Stimulated activated CD8-positive, alpha-beta memory T cell treated with anti-CD3 and anti-CD28 coated beads, Interleukin-4, amount 100 ng/mL, for 1 hour (primary cell): Measurements from ENCODE around the gene MBD4.
"Not testable (repeated sequence)": the region's sequence is repeated elsewhere in the genome, so short reads cannot be mapped to it uniquely, and the experiment has no call there.

ENCODE experiments used
- DNase-seq, 2 donors: peaks; one replicate each; pipeline ENCODE4 v3.0.0-alpha.2; 2020; ENCODE audit warnings: low read depth in 2 of 2, low spot score in 1 of 2

Gene MBD4

DNA sequence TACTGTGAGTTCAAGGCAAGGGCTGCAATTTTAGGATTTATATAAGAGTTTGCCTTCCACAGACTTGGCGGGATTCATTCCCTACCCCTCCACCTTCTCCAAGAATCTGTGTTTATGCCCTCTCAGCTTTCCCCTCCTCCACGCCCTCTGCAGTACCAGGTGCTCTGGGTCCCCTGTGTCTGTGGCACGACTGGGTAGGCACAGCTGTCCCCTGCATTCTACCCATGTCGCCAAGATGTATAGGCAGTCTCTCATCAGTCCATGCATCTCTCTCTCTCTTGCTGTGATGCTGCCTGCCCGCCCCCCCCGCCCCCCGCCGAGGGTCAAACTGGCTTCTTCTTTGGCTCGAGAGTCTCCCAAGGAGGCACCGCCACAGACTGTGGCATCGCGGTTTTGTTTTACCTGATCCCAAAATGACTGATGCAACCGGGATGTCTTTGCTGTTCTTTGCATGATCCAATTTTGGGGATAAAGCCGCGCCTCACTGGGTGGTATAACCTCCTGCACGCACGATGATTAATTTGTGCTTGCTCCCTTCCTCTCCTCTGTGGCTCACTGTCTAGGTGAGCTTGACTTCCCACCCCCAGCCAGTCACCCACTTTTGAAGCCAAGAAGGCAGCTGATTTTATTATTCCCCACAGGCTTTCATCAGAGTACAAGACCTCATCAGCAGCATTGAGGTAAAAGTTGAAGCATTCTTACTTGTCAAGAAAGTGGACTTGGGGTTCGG, 55.0 kb downstream of the MBD4 start:
- DNase-seq = no peak

- not testable (repeated sequence) for DNase-seq
These were observed 55.6 kb downstream of the MBD4 start for GRCh38 chr3:129384103-129384502.

DNA sequence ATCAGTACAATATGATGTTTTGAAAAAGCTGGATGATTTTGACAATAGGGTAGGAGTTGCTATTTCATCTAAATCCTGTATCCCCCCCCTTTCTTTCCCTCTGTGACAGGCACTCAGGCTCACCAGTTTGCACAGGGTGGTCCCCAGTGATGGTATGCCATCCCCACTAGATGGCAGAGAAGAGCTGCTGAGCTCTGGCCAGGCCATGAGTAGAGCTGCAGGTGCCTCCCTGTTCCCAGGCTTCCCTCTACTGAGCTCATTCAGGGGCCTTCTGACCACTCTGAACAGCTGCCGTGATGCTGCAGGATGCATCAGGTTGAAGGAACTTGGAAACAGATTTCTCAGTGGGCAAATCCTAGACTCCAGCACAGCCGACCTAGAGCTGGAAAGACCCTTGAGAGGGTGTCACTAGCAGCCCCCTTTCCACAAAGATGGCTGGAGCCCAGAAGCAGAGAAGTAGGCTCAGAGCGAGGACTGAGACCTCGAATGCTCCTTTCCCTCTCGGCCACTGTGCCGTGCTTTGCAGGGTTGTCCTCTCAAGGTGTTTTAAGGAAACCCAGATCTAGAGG, 56.4 kb downstream of the MBD4 start:
- no peak for DNase-seq

GRCh38 chr3:129382366-129382765, 57.4 kb downstream of the MBD4 start:
- DNase-seq = no peak
